GM20431 (cell line): ENCODE results near the gene C4orf17.
"Not testable (repeated sequence)": the region's sequence is repeated elsewhere in the genome, so short reads cannot be mapped to it uniquely, and the experiment has no call there.

Source experiments
- in situ Hi-C: fragments of 300-500 bp; cut with MseI, MboI; formaldehyde crosslinking; loops from one replicate; pipeline ENCODE4 v1.15.0; 2020; ENCODE audit warnings: low sequenced_read_pairs; ENCODE audit not compliant: unreplicated experiment

The C4orf17 gene

DNA sequence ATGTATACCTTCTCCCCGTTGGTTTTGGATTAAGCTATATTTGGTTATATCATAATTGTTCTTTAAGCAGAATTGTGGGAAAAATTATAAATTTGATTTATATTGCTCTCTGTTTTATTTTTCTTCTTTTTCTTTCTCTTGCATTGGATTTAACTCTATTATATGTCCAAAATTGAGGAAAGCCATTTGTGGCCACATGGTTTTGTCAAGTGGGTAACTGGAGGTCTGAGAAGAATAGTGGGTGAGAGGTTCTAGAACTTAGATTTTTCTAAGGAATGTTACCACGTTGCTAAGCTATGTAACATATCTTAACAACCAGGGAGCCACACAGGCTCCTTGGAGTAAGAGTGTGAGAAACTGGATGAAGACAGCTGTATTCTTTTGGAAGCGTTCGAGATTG lies at the start of gene C4orf17:
Gene C4orf17 (plus strand): TSS at position 301 of the 400 bp plus-strand sequence. CDS start 2,061 bp downstream, outside the sequence.
- in situ Hi-C loops: no loop called here

DNA sequence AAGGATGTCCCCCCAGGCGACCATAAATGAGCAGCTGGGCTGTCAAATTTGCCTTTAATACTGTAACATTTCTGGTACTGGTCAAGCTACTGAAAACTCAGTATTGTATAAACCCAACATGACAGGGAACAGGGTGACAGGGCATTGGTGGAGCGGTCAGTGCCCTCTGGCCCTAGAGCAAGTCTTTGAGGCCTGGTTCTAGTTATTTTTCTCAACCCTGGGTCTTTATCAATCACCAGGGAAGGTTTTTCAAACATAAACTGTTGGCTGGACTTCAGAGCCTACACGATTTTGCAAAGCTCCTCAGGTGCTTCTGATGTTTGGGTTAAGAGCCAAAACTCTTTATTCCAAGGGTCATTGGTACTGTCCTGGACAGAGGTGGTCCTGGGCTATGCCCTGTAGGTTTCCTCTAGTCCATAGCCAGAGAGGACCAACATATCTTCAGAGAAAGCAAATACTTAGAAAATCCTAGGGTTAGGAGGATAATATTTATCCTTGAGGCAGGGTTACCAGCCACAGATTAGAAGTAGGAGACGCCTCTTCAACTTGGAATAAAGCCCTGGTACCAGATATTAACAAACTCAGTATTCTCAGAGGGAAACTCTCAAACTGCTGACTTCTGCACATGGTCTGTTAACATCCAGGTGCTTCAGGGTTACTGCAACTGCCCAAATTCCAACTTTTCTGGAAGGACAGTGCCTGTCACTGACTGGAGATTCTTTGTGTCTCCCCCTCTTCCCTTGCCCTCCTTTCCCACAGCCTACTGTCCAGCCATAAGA lies 49.0 kb upstream of the C4orf17 start:
- in situ Hi-C loops: no loop called here

DNA sequence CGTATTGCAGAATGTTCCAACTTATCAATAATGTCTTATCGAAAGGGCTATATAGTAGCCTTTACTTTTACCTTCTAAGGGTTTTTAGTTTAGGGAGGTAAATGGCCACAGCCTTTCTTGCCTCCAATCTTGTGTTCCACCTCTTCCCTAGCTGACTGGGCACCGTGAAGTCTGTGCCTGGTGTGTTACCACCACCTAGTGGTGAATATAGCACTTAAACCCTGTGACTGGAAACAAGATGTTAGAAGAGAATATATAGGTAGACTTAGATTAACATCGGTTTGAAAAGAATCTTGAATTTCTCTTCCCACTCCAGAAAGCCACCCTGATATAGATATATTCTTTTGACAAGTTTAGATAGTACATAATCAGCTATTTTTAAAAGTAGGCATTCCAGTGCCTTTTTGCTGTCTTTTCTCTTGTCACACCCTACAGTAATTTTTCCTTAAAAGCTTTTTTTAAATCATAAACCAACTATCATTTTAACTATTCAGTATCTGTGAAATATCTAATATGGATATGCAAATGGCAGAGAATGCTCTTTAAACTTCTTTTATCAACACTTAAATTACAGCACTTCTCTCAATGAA lies 47.9 kb upstream of the C4orf17 start:
- in situ Hi-C loops: no loop called here

DNA sequence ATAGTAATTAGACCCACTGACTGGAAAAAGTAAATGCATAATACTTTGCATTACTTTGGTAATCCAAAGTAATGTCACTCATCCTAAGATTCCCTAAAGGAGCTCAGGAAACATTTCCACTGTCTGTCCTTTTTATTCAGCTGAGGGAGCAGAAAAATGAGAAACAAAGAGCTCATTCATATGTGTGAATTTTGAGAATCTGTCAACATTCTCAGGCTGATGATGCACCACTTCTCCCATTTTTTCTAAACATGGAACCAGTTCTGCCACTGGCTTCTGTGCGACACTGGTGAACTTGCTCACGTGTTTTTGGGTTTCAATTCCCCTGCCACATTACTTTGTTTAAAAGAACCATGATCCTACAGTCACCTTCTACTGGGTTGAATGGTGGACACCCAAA lies 47.3 kb upstream of the C4orf17 start:
- in situ Hi-C loops: no loop called here

DNA sequence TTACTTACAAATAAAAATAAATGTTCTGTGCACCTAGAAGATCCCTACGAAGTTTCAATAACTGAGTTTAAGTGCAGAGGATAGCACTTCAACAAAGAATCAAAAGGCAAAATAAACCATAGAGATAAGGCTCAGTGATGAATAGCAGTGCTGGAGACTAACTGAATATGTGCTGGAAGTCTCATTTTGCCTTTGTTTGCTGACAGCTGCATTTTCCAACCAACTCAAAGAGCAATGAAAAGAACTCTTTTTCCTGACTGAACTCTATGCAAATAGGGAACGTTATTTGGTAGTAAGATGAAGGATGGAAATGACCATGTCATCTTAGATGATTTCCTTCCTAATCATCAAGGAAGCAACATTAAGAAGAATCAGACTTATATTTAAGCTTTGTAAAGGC lies 42.9 kb upstream of the C4orf17 start:
- in situ Hi-C loops: no loop called here

DNA sequence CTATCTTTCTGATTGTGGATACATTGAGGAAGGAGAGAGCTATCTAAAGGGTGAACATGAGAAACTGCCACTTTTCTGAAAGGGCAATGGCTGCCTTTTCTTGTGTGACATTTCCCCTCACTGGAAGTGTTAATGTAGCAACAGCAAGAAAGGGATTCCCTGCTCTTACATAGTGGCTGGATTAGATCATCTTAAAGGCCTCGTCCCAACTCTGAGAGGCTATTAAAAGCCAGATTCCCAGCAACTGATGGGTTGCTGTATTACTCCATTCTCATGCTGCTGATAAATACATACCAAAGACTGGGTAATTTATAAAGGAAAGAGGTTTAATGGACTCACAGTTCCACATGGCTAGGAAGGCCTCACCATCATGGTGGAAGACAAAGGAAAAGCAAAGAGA lies 41.9 kb upstream of the C4orf17 start:
- in situ Hi-C loops: no loop called here

DNA sequence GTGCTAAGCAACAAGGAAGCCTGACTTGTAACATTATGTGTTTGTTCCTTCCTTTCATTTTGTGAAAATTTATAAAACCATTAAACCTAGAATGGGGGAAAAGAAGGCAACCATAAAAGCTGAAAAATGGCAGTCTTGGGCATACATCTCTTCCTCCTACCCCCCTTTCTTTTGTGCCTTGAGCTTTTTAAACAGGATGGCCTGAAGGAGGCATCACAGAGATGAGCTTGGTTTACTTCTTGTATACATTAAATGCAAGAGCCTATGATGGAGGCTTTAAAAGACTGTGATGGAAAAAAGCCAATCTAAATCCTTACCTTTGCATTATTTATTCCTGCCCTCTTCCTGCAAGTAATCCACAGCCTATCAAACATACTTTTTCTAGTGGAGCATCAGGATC lies 39.5 kb upstream of the C4orf17 start:
- in situ Hi-C loops: no loop called here

DNA sequence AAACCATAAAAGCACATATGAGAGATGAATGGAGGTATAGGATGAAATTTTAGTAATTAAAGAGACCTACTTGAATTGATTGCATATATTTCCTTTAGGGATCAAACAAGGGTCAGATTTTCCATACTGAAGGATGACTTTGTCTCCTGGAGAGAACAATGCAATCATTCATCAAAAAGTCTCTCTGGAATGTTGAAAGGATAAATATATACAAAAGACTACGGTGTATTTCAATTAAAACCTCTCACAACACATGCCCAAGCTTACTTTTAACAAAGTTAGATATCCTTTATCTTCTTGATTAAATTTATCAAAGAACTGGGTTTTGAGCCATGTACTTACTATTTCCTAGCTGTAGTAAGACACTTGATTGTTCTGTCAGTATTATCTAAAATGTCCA lies 38.9 kb upstream of the C4orf17 start:
- in situ Hi-C loops: no loop called here

DNA sequence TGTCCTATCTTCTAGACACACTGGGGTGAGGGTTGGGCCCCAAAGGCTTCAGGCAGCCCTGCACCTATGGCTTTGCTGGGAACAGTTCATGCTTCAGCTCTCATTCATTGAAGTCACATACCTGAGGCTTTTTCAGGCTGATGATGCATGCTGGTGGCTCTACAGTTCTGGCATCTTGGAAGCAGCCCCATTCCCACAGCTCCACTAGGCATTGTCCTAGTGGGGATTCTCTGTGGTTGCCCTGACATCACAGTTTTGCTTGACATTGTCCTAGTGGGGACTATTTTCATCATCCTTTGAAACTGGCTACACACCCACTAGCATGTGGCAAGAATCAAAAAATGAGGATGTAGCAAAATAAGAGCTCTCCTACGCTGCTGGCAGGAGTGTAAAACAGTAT lies 37.7 kb upstream of the C4orf17 start:
- in situ Hi-C loops: no loop called here

DNA sequence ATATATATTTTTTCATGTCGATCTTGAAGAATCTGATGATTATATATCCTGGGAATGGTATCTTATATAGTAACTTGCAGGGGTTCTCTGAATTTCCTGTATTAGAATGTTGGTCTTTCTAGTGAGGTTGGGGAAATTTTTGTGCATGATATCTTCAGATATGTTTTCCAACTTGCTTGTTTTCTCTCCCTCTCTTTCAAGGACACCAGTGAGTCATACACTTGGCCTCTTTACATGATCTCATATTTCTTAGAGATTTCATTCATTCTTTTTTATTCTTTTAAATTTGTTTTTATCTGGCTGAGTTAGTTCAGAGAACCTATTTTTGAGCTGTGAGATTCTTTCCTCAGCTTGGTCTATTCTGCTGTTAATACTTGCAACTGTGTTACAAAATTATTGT lies 27.2 kb upstream of the C4orf17 start:
- in situ Hi-C loops: no loop called here

DNA sequence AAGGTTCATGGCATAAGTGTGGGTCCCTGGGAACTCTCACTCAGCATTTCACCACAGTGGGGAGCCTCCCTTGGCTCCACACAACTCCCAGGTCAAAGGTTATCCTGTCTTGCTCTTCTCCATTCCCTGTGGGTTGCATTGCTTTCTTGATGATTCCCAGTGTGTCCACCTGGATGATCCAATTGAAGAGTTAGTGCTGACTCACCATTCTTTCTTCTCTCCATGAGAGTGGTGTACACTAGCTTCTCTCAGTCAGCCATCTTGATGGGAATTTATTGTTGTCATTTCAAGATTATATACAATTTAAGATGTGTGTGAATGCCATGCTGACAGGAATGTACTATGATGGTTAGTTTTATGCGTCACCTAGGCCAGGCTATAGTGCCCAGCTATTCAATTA lies 25.6 kb upstream of the C4orf17 start:
- in situ Hi-C loops: no loop called here

DNA sequence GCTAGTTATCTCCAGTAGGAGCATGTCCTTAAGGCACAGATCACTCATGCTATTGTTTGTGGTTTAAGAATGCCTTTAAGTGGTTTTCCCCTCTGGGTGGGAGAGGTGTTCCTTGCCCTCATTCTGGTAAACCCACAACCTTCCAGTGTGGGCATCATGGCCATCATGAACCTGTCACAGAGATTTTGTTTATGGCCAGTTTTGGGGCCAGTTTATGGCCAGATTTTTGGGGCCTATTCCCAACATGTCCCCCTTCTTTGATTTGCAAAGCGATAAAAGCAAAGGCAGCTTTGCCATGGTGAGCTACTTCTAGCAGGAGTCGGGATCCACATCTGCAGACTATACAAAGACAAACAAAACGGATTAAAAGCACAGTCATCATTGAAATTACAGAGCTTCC lies 24.2 kb upstream of the C4orf17 start:
- in situ Hi-C loops: not testable (repeated sequence)

DNA sequence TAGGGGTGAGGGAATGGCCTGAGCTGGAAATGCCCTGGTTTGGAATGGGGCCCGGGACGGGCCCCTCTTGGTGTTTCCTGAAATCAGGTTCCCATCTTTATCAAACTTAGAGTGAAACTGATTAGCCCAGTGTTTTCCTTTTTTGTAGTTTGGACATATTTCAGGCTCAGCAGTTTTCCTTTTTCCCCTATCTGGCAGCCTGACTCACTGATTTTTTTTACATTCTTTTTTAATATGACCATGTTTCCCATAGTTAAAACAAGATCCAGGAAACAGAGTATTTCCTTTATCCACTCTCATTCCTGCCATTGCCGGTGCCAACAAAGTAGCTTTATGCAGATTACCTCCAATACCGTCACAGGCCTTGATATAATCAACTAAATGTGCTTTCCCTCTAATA lies 20.5 kb upstream of the C4orf17 start:
- in situ Hi-C loops: no loop called here

DNA sequence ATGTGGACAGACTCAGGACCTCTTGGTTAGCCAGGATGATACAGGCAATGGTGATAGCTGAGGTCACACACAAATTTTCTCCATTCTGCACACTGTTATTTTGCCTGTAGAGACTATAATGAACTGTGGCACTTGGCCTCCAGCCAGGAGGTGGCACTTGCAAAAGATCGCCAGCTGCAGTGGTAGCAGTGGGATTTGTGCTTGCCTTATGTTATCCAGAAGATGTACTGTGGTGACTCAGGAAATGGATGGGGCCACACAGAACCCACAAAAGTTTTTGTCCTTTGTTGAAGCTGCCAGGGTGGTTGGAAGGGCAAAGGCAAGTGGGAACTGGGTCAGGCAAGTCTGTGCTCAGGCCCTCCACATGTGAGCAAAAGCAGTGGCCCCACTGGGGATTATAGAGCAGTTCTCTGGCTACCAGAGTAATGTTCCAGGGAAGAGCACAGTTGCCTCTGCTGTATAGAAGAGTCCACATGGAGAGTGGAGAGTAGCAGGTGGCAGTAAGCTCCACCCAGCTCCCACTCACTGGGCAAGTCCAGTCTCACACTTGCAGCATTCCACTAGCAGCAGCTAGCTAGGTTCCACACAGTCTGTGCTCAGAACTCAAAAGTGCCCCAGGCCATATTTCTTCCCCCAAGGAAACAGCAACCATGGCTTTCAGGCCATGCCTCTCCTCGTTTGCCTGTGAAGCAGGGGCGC lies 5.9 kb upstream of the C4orf17 start:
- in situ Hi-C loops: no loop called here

DNA sequence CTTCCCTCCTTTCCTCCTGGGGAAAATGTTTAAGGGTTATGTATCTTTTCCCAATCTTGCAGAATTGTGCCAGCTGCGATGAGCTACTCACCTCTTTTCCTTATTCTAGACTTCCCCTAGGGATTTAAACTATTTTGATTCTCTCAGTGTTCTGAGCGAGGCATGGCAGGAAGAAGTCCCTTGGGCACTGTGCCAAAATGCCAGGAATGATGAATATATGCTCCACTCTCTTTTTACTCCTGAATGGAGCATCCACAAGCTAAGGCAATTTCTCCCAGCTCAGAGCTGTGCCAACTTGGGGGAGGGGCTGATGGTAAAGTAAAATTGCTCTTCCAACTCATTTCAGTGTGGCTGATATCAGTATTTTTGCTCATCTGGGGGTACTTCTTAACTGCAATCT lies 4.0 kb upstream of the C4orf17 start:
- in situ Hi-C loops: no loop called here

DNA sequence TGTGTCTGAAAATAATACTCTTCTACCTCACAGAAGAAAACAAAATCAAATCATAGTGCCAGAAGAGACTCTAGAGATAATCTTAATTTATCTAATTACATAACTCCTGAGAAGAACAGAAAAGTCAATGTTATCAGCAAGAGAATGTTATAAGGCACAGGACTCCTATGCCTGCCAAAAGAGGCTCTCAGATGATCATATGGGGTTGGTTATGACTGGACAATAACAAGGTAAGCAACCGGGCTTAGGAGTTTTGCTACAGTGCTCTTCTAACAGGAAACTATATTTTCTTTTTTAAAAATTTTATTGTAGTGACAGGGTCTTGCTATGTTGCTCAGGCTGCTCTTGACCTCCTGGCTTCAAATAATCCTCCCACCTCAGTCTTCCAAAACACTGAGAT lies 3.5 kb upstream of the C4orf17 start:
- in situ Hi-C loops: no loop called here

DNA sequence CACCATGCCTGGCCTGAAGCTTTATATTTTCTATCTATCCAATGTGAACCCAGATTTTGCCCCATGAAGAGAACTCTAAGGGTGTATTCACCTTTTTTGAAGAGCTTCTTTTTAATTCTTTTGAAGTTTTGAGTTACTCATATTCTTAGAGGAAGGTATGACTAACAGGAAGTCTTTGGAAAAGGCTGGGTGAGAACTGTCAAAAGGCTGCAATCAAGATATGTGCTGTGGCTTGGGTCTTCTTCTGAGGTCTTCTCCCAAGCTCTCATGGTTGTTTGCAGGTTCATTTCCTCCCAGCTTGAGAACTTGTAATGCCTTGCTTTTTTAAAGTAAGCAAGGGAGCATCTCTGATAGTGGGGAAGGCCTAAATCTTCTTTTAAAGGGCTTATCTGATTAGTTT lies 3.1 kb upstream of the C4orf17 start:
- in situ Hi-C loops: no loop called here

DNA sequence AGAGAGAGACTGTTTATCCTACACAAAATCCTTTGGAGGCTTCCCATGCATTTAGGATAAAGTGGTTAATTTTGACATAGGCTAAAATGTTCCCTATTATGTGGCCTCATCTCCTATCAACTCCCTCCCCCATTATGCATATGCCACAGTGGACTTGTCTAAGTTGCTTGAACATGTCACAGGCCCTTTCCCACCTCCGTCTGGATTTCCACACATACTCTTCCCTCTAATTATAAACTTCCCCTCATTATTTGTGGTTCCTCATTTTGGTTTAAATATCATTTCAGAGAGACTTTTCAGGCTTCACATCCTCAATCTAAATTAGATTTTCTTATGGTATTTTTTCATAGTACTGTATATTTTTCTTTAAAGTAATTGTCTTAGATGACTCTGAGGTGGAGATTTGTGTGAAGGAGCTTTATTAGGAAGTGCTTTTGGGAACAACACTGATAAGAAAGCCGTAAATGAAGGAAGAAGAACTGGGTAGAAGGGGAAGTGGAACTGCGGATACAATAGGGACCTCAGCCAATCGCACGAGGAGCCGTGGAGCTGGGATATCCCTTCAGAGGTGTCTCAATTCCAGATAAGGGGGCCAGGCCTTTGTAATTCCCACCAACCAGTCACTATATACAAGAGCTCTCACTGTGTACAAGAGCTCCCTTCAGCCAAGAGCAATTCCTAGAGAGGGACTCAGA lies 7.9 kb downstream of the C4orf17 start:
- in situ Hi-C loops: no loop called here

DNA sequence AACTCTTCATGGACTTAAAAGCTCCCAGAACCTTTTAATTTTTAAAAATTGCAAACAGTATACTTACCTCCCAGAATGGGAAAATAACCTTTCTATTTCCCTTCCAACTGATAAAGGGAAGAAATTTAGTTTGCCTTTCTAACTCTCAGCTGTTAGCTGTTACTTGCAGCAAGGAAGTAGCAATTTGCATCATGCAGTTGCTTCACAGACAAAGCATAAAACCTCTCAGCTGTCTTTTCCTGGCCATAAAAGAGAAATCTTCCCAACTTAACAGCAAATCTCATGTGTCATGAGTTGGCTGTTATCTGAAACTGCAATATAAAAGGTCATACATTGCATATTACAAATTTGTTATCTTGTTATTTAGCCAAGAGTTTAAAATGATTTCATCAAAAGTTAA lies 18.4 kb downstream of the C4orf17 start:
- in situ Hi-C loops: no loop called here

DNA sequence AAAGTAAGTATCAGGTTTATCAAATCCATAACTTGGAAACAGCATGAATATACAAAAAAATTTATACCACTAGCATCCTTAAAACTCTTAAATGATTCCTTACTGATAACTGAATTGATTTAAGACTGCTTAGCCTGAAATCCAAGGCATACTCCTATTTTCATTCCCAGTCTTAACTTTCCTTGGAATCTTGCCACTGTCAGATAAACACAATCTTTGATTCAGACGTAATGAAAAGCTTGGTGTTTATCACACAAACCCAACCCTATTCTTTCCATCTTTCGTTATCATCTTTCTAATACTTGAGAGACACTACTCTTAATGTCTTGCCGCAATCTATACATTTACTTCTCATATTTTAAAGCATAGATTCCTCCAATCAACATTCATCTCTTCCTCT lies 19.1 kb downstream of the C4orf17 start:
- in situ Hi-C loops: no loop called here

DNA sequence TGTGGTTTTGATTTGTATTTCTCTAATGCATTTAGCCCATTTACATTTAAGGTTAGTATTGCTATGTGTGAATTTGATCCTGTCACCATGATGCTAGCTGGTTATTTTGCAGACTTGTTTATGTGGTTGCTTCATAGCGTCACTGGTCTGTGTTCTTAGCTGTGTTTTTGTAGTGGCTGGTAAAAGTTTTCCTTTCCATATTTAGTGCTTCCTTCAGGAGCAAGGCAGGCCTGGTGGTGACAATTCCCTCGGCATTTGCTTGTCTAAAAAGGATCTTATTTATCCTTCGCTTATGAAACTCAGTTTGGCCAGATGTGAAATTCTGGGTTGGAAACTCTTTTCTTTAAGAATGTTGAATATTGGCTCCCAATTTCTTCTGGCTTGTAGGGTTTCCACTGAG lies 23.9 kb downstream of the C4orf17 start:
- in situ Hi-C loops: not testable (repeated sequence)
